Suprapubic skin (tissue), 4 donors: Measurements from ENCODE around the gene CEP170B.

Experiments used
- EP300 ChIP-seq: sonication (generic); formaldehyde crosslinking; IDR thresholded peaks from one replicate; pipeline ENCODE4 v1.6.1; 2017; ENCODE audit warnings: antibody characterized with exemption
- POLR2A ChIP-seq, 2 donors: fragments of 450-650 bp; IDR thresholded peaks; one replicate each; pipeline ENCODE4 v1.6.1; 2017; ENCODE audit warnings: antibody characterized with exemption in 2 of 2, mild to moderate bottlenecking in 2 of 2, moderate library complexity in 2 of 2
- POLR2AphosphoS5 ChIP-seq, 3 donors: sonication (generic); formaldehyde crosslinking; IDR thresholded peaks; one replicate each; pipeline ENCODE4 v1.6.1; 2017; ENCODE audit warnings: antibody characterized with exemption in 3 of 3
- TF ChIP-seq, protein P1 (sequence below), 2 donors: fragments of 200-600 bp in 1 of 2; fragments of 450-650 bp in 1 of 2; sonication (generic) in 1 of 2; IDR thresholded peaks; one replicate each; pipeline ENCODE4 v1.5.1; 2016 to 2019; ENCODE audit warnings: antibody characterized with exemption in 2 of 2, mild to moderate bottlenecking in 1 of 2, moderate library complexity in 1 of 2

DNA sequence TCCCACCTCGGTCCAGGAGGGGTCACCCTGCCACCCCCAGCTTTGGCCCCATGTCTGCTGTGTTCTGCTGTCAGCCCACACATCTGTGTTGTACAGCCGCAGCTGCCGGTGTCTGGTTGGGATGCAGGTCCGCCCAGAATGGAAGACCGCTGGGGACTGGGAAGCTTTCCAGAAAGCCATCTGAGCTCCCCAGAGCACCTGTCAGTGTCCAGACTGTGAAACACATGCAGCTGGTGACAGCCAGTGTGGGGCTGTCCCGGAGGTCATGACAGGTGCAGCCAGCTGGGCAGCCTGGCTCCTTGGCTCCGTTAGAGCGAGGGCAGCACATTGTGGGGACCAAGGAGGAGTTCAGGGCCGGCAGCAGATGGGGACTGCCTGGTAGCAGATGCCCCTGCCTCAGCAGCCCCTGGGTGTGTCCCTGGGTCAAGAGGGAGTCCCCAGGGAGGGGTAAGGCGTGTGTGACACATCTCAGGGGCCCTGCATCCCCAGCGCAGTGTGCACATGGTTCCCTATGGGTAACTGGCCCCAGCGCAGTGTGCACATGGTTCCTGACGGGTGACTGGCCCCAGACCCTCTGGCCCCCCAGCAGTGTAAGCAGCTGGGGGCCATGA is 16.4 kb downstream of the CEP170B start:
- TF ChIP-seq, protein P1, sequence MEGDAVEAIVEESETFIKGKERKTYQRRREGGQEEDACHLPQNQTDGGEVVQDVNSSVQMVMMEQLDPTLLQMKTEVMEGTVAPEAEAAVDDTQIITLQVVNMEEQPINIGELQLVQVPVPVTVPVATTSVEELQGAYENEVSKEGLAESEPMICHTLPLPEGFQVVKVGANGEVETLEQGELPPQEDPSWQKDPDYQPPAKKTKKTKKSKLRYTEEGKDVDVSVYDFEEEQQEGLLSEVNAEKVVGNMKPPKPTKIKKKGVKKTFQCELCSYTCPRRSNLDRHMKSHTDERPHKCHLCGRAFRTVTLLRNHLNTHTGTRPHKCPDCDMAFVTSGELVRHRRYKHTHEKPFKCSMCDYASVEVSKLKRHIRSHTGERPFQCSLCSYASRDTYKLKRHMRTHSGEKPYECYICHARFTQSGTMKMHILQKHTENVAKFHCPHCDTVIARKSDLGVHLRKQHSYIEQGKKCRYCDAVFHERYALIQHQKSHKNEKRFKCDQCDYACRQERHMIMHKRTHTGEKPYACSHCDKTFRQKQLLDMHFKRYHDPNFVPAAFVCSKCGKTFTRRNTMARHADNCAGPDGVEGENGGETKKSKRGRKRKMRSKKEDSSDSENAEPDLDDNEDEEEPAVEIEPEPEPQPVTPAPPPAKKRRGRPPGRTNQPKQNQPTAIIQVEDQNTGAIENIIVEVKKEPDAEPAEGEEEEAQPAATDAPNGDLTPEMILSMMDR (IDR thresholded peaks at IDR 0.05): no peak
- TF ChIP-seq EP300: no peak
- no peak for TF ChIP-seq POLR2A (IDR thresholded peaks at IDR 0.05)
- TF ChIP-seq POLR2AphosphoS5 (IDR thresholded peaks at IDR 0.05): no peak
